ENCODE data around the gene PTPRE.

GRCh38 chr10:128024426-128024825 lies 117.5 kb downstream of the PTPRE start:
- TF ChIP-seq CTCF (IDR thresholded peaks at IDR 0.05) (no peak), POLR2A (IDR thresholded peaks at IDR 0.05) (no peak)
